ENCODE data around the gene MASP2. TPM values are rescaled to one million over a fixed set of nuclear protein-coding genes. Genes with fewer than 3 reads are reported as not detected.

MASP2 gene
- total and polyA plus RNA-seq, 2 of the 8 experiments (the other 6 are each of a cell fraction or from before 2014, with no cell fraction given) = 0.54 to 1.2 TPM

- Histone ChIP-seq H3K56ac (replicated peaks; ENCODE audit: insufficient read length, low read depth, low read length) (no peak overlapping the region), H2AFZ (ENCODE audit: low read length) (no peak overlapping the region), H3K9ac (replicated peaks in 1 of 4; ENCODE audit: extremely low read depth in 1 of 4, low read depth in 3 of 4, low read length in 3 of 4) (no peak overlapping the region), H3K36me3 (ENCODE audit: control insufficient read depth in 2 of 4, insufficient read depth in 4 of 4, low read length in 3 of 4) (no peaks in the 10 kb centered on the region), H3K4me3 (ENCODE audit: extremely low read depth in 1 of 4, insufficient read depth in 2 of 4, low read depth in 3 of 4, low read length in 4 of 4) (no peak overlapping the region), H3K9me3 (ENCODE audit: insufficient read depth in 2 of 2, low read depth in 1 of 2, low read length in 1 of 2) (no peaks in the 10 kb centered on the region), H4K20me1 (replicated peaks in 1 of 2; ENCODE audit: control insufficient read depth in 1 of 2, insufficient read depth in 2 of 2, low read length in 2 of 2) (no peaks in the 10 kb centered on the region), H3K14ac (ENCODE audit: insufficient read length) (no peak overlapping the region), H3K27ac (ENCODE audit: low read depth, low read length) (no peak overlapping the region), H3K4me2 (ENCODE audit: insufficient read depth in 1 of 2, low read depth in 2 of 2, low read length in 2 of 2) (no peak overlapping the region), H4K91ac (replicated peaks; ENCODE audit: insufficient read length, low read length) (no peak overlapping the region), H3K18ac (ENCODE audit: extremely low read depth, low read length) (no peak overlapping the region), H3K27me3 (replicated peaks in 1 of 4; ENCODE audit: control insufficient read depth in 3 of 4, extremely low read depth in 1 of 4, insufficient read depth in 3 of 4, low read length in 3 of 4) (no peaks in the 10 kb centered on the region), H3K79me2 (ENCODE audit: control insufficient read depth in 1 of 2, insufficient read depth in 2 of 2, low read length in 2 of 2) (no peaks in the 10 kb centered on the region), H3K23ac (ENCODE audit: insufficient read length) (no peak overlapping the region), H3K79me1 (ENCODE audit: low read depth, low read length) (no peaks in the 10 kb centered on the region), H2AK5ac (ENCODE audit: low read depth, low read length) (no peak overlapping the region), H2BK120ac (replicated peaks; ENCODE audit: low read depth, low read length) (no peak overlapping the region), H2BK20ac (ENCODE audit: low read length) (no peak overlapping the region), H4K8ac (ENCODE audit: extremely low read depth, insufficient read depth, low read length) (no peak overlapping the region), H3K4me1 (replicated peaks in 1 of 4; ENCODE audit: control insufficient read depth in 3 of 4, insufficient read depth in 4 of 4, low read length in 3 of 4) (peaks cover 0 to 8% (median 3%) of the 10 kb centered on the region in 4 experiments; a peak in 5 of 7 replicates), H4K5ac (ENCODE audit: insufficient read length, low read depth, low read length) (no peak overlapping the region), H2BK15ac (ENCODE audit: low read length) (no peak overlapping the region), H3K23me2 (ENCODE audit: low read depth, low read length) (no peaks in the 10 kb centered on the region), H2BK5ac (ENCODE audit: low read depth, low read length) (no peak overlapping the region), H3K4ac (replicated peaks; ENCODE audit: insufficient read length, low read depth, low read length) (no peak overlapping the region), H2BK12ac (ENCODE audit: low read depth, low read length) (no peak overlapping the region)
- ChIA-PET CTCF (ENCODE audit: partially characterized antibody) (interaction anchor here (1.0 kb wide), 1 partner anchor 23 kb away, joined by 4 read pairs; no protein-coding TSS in a partner anchor), POLR2A (ENCODE audit: partially characterized antibody) (interaction anchor here (0.8 to 1.6 kb wide), 4 partner anchors 13 to 44 kb away, joined by 3 to 4 read pairs (median 3); partner anchors contain the start of gene TARDBP)
- TF ChIP-seq SAP30 (IDR thresholded peaks at IDR 0.05; ENCODE audit: insufficient read depth, insufficient replicate concordance, low read length) (no peak), CHD2 (IDR thresholded peaks at IDR 0.05; ENCODE audit: low read length) (no peak), TAF7 (optimal IDR thresholded peaks at IDR 0.05; ENCODE audit: borderline replicate concordance, low read depth, low read length) (no peak), ASH2L (IDR thresholded peaks at IDR 0.05; ENCODE audit: low read length) (no peak), TBP (IDR thresholded peaks at IDR 0.05; ENCODE audit: low read depth, low read length) (no peak), USF2 (IDR thresholded peaks at IDR 0.05; ENCODE audit: low read length) (no peak), NRF1 (IDR thresholded peaks at IDR 0.05; ENCODE audit: low read depth, low read length) (no peak), KDM1A (IDR thresholded peaks at IDR 0.05; ENCODE audit: borderline replicate concordance, low read length) (no peak), EZH2 (IDR thresholded peaks at IDR 0.05; ENCODE audit: low read depth, low read length, severe bottlenecking) (no peak)
- WGBS, 2 experiments (ENCODE audit: extremely low coverage in 1 of 2, insufficient coverage in 1 of 2, insufficient read length in 1 of 2, insufficient replicate concordance in 2 of 2, low coverage in 1 of 2, low lambda C conversion rate in 2 of 2, missing lambda C conversion rate in 1 of 2) = 87% methylated on average over 7 of the region's 7 CpGs; no CpG with 5 or more reads in 1 of the 2 experiments
- FAIRE-seq (no peak), DNase-seq (ENCODE audit: low read depth in 1 of 2, low spot score in 2 of 2) (no peak)
Measured at GRCh38 chr1:10986525-10986890, 60.5 kb downstream of the MASP2 start.
